Stimulated activated CD8-positive, alpha-beta memory T cell treated with anti-CD3 and anti-CD28 coated beads, Interleukin-15, amount 100 ng/mL, for 4 hours (primary cell): ENCODE measurements around the gene SAYSD1.

Experiments
- DNase-seq, 2 donors: peaks; one replicate each; pipeline ENCODE4 v3.0.0-alpha.2; 2020; ENCODE audit warnings: low read depth in 2 of 2

Gene SAYSD1

DNA sequence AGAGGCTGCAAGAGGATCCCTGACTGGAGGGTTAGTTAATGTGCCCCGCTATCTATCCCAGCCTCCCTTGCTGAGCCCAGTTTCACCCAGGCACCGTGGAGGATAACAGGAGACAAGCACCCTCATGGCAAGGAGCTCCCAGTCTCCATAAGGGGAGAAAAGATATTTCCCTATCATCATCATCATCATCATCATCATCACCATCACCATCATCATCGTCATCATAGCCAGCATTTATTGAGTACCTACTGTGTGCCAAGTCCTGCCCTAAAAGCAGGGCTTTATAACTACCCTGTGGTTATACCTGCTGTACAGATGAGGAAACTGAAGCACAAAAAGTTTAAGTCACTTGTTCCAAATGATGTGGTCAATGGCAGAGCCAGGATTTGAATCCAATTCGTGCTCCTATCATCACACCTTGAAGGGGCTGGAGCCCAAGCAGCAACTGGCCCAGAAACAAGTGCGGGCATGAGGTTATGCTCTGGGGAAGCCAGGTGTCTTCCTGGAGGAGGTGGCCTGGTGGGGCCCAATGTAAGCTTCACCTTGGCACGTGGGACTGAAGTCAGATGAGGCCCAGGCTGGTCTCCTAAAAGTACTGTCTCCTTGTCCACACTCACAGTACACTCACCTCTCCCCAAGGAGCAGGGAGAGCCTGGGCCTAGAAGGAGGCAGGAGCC lies 56.4 kb downstream of the SAYSD1 start:
- no peak for DNase-seq

DNA sequence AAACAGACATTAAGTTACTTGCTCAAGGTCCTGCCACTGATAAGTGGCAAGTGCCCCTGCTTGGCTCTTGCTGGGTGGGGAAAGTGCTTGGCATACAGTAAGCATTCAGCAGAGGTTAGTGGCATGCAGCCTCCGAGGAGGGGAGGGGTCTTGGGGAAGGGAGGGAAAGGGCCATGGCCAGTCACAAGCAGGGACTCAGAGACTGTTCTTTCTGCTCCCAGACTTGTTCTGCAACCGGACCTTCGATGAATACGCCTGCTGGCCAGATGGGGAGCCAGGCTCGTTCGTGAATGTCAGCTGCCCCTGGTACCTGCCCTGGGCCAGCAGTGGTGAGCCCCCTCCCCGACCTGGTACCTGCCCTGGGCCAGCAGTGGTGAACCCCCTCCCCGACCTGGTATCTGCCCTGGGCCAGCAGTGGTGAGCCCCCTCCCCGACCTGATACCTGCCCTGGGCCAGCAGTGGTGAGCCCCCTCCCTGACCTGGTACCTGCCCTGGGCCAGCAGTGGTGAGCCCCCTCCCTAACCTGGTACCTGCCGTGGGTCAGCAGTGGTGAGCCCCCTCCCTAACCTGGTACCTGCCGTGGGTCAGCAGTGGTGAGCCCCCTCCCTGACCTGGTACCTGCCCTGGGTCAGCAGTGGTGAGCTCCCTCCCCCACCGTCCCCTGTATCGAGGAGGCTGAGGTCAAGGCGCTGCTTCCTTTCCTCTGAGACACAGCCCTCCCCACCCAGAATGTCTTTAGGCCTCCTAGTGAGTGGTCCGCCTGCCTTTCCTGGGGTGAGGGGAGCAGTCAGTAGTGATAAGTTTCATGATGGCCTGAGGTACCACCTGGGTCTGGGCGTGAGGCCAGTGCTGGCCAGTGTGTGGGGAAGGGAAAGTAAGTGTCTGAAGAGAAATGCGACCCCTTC lies 57.5 kb downstream of the SAYSD1 start:
- no peak for DNase-seq

DNA sequence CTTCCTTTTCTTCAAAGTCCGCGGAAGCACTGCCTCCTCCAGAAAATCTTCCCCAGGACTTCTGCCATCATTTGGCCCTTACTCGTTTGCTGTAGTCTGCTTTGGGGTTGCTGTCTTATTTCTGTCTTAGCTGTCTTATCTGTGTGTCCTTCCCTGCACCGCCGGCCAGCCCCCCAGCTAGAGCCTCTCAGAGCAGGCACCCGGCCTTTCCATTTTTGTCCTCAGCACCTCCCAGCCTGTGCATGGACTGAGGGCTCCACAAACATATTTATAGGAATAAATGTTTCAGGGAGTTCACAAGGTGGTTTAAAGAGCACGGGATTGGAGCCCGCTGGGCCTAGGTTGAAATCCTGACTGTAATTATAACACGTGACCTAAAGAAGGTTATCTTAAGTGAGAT lies 58.3 kb downstream of the SAYSD1 start:
- DNase-seq: no peak

DNA sequence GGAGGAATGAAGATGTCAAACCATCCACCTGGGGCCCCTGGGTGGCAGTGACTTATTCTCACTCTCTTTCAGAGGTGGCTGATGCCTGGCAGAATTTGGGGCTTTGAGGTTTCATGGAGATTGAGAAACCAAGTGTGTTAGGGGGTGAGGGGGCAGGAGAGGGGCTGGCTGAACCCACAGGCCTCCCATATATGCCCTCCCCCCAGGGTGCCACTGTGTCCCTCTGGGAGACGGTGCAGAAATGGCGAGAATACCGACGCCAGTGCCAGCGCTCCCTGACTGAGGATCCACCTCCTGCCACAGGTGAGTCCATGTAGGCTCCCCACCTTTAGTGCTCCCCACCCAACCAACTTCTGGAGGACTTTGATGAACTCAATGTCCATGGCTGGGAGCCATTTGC lies 58.8 kb downstream of the SAYSD1 start:
- no peak for DNase-seq

DNA sequence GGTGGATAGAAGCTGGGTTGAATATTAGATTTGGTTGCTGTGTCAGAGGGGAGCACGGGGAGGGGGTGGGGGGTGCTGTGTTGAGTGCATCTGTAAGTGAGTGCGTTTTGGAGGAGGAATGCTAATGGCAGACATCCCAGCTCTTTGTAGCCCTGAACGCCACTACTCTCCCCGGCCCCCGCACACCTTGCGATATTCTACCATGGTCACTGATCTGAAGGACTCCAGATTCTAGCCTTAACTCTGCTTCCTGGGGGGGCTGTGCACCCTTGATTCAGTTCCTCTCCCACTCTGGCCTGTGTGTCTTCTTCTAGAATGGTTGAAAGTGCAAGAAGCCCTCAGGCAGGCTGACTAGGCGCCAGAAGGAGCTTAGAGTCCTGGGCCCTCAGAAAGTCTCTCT lies 59.3 kb downstream of the SAYSD1 start:
- DNase-seq: no peak

DNA sequence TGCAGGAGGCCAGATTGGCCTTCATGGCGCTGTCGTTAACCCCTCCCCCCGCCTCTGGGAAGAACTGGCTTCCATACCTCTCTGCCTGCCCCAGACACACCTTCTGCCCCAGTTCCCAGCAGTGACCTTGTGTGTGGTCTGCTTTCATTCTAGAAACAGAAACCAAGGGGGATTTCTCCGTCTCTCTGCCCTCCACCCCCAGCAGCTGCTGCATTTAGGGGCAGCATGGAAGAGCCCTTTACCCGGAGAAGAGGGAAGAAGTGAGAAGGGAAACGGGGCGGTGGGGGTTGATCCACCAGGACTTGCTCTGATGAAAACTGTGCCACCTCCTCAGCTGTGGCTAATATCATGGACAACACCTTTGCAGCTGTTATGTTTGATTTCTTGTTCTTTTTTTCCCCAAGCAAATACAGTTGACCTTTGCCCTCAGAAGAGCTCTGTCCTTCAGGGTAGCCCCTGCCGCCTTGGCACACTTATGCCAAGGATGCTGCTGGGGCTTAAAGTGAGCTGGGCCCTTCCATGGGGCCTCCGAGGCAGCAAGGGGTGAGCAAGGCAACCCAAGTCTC lies 60.3 kb downstream of the SAYSD1 start:
- DNase-seq: no peak
